HG03520 (cell line): ENCODE results near the gene NF2.

ENCODE experiments used
- ATAC-seq: cut with Tn5 transposase; IDR thresholded peaks from one replicate; pipeline ENCODE4 v1.9.1; 2021; ENCODE audit warnings: mild to moderate bottlenecking, moderate library complexity; ENCODE audit not compliant: unreplicated experiment

NF2 gene

GRCh38 chr22:29700206-29700899 is 96.9 kb downstream of the NF2 start:
- ATAC-seq: no peak

GRCh38 chr22:29700900-29701154 is 97.4 kb downstream of the NF2 start:
- ATAC-seq: no peak

- ATAC-seq: no peak
These were observed 97.9 kb downstream of the NF2 start for GRCh38 chr22:29701155-29701999.

- no peak for ATAC-seq
These were observed 98.8 kb downstream of the NF2 start for GRCh38 chr22:29702000-29702930.

GRCh38 chr22:29702931-29703501 is 99.6 kb downstream of the NF2 start:
- ATAC-seq: no peak

GRCh38 chr22:29703569-29704195 is 100.2 kb downstream of the NF2 start:
- no peak for ATAC-seq

- no peak for ATAC-seq
These were observed 101.3 kb downstream of the NF2 start for GRCh38 chr22:29704528-29705285.

- no peak for ATAC-seq
These were observed 102.2 kb downstream of the NF2 start for GRCh38 chr22:29705651-29706050.

- ATAC-seq: no peak
These were observed 103.1 kb downstream of the NF2 start for GRCh38 chr22:29706486-29706885.

GRCh38 chr22:29707010-29707409 is 103.6 kb downstream of the NF2 start:
- ATAC-seq: no peak

- no peak for ATAC-seq
These were observed 104.0 kb downstream of the NF2 start for GRCh38 chr22:29707471-29707870.

GRCh38 chr22:29710193-29710592 is 106.8 kb downstream of the NF2 start:
- no peak for ATAC-seq

- ATAC-seq: no peak
These were observed 107.6 kb downstream of the NF2 start for GRCh38 chr22:29710922-29711593.

- ATAC-seq: no peak
These were observed 108.7 kb downstream of the NF2 start for GRCh38 chr22:29712119-29712518.

GRCh38 chr22:29713156-29713727 is 109.8 kb downstream of the NF2 start:
- ATAC-seq: no peak

- ATAC-seq: no peak
These were observed 111.8 kb downstream of the NF2 start for GRCh38 chr22:29715240-29715639.

GRCh38 chr22:29715705-29716104 is 112.3 kb downstream of the NF2 start:
- ATAC-seq: no peak

- no peak for ATAC-seq
These were observed 113.5 kb downstream of the NF2 start for GRCh38 chr22:29716814-29717545.
